Stimulated activated CD8-positive, alpha-beta memory T cell treated with anti-CD3 and anti-CD28 coated beads, Interleukin-15, amount 100 ng/mL, for 48 hours (primary cell): ENCODE data around the gene PPP4R4.
"Not testable (repeated sequence)": the region's sequence is repeated elsewhere in the genome, so short reads cannot be mapped to it uniquely, and the experiment has no call there.

Experiments
- DNase-seq, 2 donors: peaks; one replicate each; pipeline ENCODE4 v3.0.0-alpha.2; 2020; ENCODE audit warnings: low read depth in 2 of 2

Gene PPP4R4

GRCh38 chr14:94145902-94146527, 28.1 kb upstream of the PPP4R4 start:
- DNase-seq: no peak

GRCh38 chr14:94152676-94153075, 21.4 kb upstream of the PPP4R4 start:
- no peak for DNase-seq

GRCh38 chr14:94153750-94154342, 20.3 kb upstream of the PPP4R4 start:
- no peak for DNase-seq

DNA sequence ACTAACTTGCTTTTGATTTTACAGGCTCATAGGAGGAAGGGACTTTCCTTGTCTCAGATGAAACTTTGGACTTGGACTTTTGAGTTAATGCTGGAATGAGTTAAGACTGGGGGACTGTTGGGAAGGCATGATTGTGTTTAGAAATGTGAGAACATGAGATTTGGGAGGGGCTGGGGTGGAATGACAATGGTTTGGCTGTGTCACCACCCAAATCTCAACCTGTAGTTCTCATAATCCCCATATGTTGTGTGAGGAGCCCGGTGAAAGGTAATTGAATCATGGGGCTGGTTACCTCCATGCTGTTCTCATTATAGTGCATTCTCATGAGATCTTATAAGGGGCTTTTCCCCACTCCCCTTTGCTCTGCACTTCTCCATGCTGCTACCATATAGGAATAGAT, 18.0 kb upstream of the PPP4R4 start:
- not testable (repeated sequence) for DNase-seq

DNA sequence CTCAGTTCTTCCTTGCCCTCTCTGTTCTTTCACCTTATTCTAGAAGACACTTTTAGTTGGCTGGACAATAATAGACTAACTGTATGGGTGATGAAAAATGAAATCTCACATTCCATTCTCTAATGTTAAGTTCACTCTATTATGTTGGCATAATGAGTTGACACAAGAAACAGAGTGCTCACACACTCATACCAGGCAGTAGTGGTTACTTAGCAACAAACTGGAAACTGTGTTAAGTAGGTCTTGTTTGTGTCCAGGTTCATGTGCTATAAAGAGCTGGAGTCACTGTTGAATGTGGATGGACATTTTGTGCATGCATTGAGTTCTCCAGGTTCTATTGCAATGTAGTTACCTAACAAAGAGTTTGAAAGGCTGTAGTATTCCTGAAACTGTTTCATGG, 16.9 kb upstream of the PPP4R4 start:
- DNase-seq: no peak

DNA sequence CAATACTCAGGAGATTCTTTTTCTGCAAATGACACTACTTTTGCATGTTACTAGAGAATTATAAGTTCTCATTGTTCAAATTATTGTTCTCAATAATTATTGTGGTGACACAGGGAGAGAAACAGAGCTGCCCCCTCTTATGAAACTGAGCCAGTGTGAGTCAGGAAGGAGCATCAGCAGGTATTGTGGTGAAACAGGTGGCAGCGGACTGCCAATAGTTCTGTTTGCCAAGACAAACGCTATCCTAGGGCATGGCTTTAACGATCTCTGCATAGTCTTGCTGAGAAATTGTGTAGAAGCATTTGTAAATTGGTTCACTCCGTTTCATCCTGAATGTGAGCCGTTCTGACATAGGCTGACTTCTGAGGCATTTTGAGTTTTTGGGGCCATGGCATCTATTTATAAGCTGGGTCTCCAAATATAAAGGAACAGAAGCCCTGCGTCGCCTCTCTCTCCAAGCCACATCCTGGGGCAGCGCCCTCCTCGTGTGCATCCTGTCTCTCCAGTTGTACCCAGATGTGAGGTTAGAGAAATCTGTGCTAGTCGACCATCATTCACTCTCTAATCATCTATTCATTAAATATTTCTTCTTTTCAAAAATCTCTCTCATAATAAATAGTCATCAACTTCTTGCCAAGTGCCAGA, 15.8 kb upstream of the PPP4R4 start:
- no peak for DNase-seq

DNA sequence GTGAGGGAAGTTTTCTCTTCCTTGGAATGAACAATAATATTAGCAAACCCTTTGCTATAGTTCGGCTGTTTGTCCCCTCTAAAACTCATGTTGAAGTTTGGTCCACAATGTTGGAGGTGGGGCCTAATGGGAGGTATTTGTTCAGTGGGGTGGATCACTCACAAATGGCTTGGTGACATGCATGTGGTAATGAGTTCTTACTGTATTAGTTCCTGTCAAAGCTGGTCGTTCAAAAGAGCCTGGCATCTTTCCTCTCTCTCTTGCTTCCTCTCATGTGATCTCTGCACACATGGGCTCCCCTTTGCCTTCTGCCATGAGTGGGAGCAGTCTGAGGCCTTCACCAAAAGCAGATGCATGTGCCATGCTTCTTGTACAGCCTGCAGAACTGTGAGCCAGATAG, 13.1 kb upstream of the PPP4R4 start:
- DNase-seq: no peak

- no peak for DNase-seq
Measured at GRCh38 chr14:94161981-94162380, 12.1 kb upstream of the PPP4R4 start.

DNA sequence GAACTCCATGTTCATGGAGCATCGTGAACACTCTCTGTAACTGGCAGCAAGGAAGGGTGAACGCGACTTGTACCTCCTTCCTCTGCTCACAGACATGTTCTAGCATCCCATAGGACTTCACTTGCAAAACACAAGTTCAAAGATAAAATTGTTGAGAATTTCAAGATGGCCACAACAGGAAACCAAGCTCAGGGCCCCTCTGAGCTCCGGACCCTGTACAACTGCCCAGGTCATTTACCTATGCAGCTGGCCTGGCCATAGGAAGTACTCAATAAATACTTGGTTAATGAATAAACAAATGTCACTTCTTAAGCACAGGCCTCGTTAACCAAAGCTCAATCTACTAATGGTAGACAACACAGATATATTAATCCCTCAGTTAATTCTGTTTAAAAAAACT, 11.7 kb upstream of the PPP4R4 start:
- no peak for DNase-seq

GRCh38 chr14:94163796-94164195, 10.3 kb upstream of the PPP4R4 start:
- no peak for DNase-seq

- no peak for DNase-seq
Measured at GRCh38 chr14:94164685-94165431, 9.3 kb upstream of the PPP4R4 start.

DNA sequence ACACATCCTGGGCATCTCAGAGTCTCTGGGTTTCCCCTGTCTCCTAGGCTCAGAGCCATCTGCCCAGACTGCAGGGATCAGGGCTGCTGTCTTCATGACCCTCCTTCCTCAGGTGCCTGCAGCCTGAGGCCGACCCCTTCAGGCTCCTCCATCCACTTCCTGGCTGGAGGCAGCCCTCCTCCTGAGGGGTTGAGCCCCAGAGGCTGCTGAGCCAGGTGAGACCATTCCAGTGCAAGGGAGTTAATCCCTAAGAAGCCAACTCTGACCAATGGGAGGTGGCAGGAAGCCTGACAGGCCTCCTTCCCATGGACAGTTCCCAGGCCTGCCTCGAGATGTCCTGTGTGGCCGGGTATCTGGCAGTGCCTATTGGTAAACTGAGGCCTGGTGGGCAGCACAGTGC, 8.4 kb upstream of the PPP4R4 start:
- DNase-seq: no peak

DNA sequence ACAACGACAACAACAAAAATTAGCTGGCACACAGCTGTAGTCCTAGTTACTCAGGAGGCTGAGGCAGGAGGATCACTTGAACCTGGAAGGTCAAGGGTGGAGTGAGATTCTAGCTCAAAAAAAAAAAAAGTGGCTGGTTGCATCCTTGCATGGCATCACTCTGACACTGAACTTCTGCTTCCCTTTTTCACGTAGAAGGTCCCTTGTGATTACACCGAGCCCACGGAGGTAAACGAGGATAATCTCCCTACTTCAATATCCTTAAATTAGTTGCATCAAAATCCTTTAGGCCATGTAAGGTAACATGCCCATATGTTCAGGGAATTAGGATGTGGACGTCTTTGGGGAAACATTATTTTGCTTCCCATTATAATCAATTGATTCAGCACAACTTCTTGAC, 4.0 kb upstream of the PPP4R4 start:
- no peak for DNase-seq

DNA sequence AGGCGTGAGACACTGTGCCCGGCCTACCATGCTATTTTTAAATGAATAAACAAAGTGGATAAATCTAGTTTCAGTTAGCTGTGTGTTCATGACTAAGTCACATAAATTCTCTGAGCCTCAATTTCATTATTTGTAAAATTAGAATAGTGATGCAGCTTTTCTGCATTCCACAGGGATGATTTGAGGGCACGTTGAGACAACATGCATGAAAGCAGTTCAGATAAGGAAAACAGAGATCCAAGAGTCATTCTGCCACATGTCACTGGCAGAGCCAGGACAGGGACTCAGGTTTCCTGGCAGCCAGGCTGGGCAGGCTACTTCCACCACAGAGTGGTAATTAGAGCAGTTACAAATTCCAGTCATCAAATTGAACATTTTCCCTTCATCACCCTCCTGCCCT, 2.9 kb upstream of the PPP4R4 start:
- no peak for DNase-seq

DNA sequence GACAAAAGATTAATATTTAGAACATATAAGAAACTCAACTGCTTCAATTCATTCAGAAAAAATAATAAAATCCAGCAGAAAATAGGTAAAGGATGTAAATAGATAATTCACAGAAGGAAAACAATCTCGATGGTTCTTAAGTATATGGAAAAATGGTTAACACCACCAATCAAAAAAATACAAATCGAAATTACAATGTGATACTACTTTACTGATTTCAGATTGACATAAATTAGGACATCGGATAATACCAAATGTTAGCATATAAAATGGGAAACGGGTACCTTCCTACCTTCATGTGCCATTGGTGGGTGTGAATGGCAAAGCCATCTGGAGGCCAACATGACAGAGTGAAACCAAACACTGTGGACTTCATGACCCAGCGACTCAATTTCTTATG, 1.6 kb upstream of the PPP4R4 start:
- DNase-seq: no peak

GRCh38 chr14:94173471-94173884, 644 bp upstream of the PPP4R4 start:
- no peak for DNase-seq

- no peak for DNase-seq
Measured at GRCh38 chr14:94174604-94175010, 485 bp downstream of the PPP4R4 start.

DNA sequence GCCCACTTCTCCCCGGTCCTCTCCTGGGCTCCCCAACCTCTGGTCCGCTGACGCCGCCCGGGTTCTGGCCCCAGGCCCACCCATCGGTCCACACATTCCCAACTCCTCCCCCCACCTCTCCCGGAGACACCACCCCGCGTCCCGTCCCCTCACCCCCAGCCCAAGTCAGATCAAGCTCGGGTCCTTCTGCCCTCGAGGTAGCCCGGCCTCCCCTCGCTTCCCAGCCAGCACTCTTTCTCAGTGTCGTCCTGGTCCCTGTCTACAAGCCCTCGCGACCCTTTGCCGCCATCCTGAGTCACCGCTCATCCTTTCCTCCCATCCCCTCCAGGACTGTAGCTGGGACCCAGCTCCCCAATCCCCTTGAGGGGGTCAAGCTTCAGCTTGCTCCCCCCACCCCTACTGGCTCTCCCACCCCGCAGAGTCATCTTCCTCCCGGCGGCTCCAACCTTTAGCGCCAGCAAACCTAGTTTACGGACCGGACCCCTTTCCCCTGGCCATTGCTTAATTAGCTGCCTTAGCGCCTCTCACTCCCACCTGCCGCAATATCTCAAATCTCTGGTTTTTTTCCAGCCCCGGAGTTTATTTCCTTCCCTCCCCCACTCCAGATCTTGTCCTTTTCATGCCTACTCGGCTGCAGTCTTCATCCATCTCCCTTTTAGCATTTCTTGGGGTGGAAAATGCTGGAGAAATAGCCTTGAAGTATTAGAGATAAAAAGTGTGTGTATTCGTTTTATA, 1.1 kb downstream of the PPP4R4 start:
- no peak for DNase-seq

DNA sequence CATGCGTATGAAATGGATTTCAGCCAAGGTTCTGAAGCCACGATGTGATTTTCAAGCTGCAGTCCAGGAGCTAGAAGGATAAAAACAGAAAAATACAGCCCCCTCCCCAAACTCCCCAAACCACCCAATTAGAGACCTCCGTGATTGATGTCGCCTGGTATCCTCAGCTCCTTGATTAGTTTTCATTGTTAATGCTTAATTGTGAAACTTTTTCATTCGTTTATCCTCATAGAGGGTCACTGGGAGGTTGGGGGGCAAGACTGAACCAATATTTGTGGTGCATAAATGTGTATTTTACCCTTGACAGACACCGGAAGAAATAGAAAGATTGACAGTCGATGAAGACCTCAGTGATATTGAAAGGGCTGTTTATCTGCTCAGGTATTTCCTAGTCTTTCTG, 1.6 kb downstream of the PPP4R4 start:
- DNase-seq: no peak

DNA sequence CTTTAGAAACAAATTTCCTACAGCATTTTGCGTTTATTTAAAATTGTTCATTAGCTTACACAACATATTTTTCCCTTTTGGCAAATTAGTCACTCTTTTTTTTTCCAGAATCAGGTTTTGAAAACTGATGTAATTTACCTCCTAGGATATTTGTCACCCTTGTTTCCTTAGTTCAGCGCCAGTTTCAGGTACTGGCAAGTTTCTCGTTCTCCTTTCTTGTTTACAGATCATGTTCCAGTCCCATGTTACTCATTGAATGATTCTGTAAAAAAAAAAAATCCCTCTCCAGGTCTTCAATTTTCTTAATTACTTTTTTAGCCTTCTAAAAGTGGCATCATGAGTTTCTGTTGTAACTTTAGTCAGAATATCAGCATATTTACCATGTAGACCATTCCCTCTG, 2.7 kb downstream of the PPP4R4 start:
- DNase-seq: no peak

DNA sequence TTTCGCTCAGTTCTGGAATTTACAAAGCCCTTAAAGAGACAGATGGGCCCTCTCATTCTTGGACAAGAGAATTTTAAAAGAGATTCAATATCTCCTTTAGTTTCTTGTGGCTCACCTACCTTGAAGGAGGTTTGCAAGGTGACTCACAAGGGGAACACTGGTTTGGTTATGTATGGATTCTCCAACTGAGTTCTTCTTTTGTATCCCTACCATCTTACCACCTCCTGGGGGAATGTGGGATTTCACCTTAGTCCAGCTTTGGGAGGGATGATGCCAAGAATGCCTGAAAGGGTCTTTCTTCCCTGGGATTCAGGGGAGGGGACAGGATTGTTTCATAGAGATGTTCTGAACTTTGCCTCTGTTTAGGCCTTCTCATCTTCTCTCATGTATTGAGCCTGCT, 3.7 kb downstream of the PPP4R4 start:
- DNase-seq: no peak

- DNase-seq: no peak
Measured at GRCh38 chr14:94179244-94179643, 5.1 kb downstream of the PPP4R4 start.
